Caco-2 (cell line): ENCODE results near the gene PLSCR3. TPM values are rescaled to one million over a fixed set of nuclear protein-coding genes. Genes with fewer than 3 reads are reported as not detected.

Experiments used
- BruUV-seq: library from RNA; stranded (reverse); fragments of 400-500 nt; replicated peaks from 2 replicates; lab custom pipeline; 2021; lab: Mats Ljungman, UMichigan
- CTCF ChIA-PET: fragments of 300-600 bp; sonication (Branson Sonifier 250); formaldehyde crosslinking; loops from one replicate; lab custom pipeline; 2022; ENCODE audit warnings: antibody characterized with exemption; lab: Charles Lee
- POLR2A ChIA-PET: fragments of 300-600 bp; sonication (Branson Sonifier 250); formaldehyde crosslinking; loops from one replicate; lab custom pipeline; 2022; ENCODE audit warnings: antibody characterized with exemption; lab: Charles Lee
- DNase-seq, 2 experiments: peaks; one replicate each; pipeline versions ENCODE4 v3.0.0 to v3.0.0-alpha.2; 2020 to 2022
- H3K27me3 ChIP-seq: replicated peaks from 2 replicates; pipeline ENCODE4 v1.6.0; 2011; ENCODE audit warnings: low read length; ENCODE audit not compliant: control insufficient read depth, insufficient read depth
- H3K36me3 ChIP-seq: 2 replicates; pipeline ENCODE4 v1.5.1; 2011; ENCODE audit warnings: low read length; ENCODE audit not compliant: control insufficient read depth, insufficient read depth
- H3K4me1 ChIP-seq: fragments of 250-450 bp; sonication (Bioruptor Pico); 2 replicates; pipeline ENCODE4 v1.5.1; 2020; ENCODE audit warnings: mild to moderate bottlenecking
- H3K4me3 ChIP-seq: 2 replicates; pipeline ENCODE4 v1.5.1; 2011; ENCODE audit warnings: low read depth, mild to moderate bottlenecking, control low read depth, low read length
- H3K9me3 ChIP-seq: fragments of 250-450 bp; sonication (Bioruptor Pico); 2 replicates; pipeline ENCODE4 v1.5.1; 2020; ENCODE audit warnings: mild to moderate bottlenecking, moderate library complexity
- H3K27ac Mint-ChIP-seq: one replicate; pipeline ENCODE4 v1.8.0; 2022; ENCODE audit warnings: mixed read lengths; ENCODE audit not compliant: unreplicated experiment
- H3K27me3 Mint-ChIP-seq: one replicate; pipeline ENCODE4 v1.8.0; 2022; ENCODE audit warnings: mixed read lengths; ENCODE audit not compliant: insufficient read depth, unreplicated experiment
- H3K36me3 Mint-ChIP-seq: one replicate; pipeline ENCODE4 v1.8.0; 2022; ENCODE audit warnings: mild to moderate bottlenecking, mixed read lengths; ENCODE audit not compliant: insufficient read depth, unreplicated experiment
- H3K4me1 Mint-ChIP-seq: one replicate; pipeline ENCODE4 v1.8.0; 2022; ENCODE audit warnings: low read depth, mixed read lengths; ENCODE audit not compliant: unreplicated experiment
- H3K4me3 Mint-ChIP-seq: one replicate; pipeline ENCODE4 v1.8.0; 2022; ENCODE audit warnings: mild to moderate bottlenecking, moderate library complexity, mixed read lengths; ENCODE audit not compliant: unreplicated experiment
- H3K9me3 Mint-ChIP-seq: one replicate; pipeline ENCODE4 v1.8.0; 2022; ENCODE audit warnings: mixed read lengths; ENCODE audit not compliant: unreplicated experiment
- CTCF ChIP-seq, 2 experiments: fragments of 200-600 bp in 1 of 2; IDR thresholded peaks; 1 replicate in 1 of 2; 2 replicates in 1 of 2; pipeline versions ENCODE4 v1.5.1 to v1.8.0; 2011 to 2022; ENCODE audit warnings: antibody characterized with exemption in 1 of 2, control low read depth in 1 of 2, inconsistent platforms in 1 of 2, low read depth in 1 of 2, low read length in 1 of 2, mild to moderate bottlenecking in 1 of 2, moderate library complexity in 1 of 2; ENCODE audit not compliant: insufficient read depth in 1 of 2, severe bottlenecking in 1 of 2, unreplicated experiment in 1 of 2
- intact Hi-C: fragments of 100-400 bp; cut with micrococcal nuclease; formaldehyde crosslinking; loops from one replicate; pipeline ENCODE4 v1.10.0; 2022; ENCODE audit not compliant: unreplicated experiment
- total RNA-seq: library from RNA; stranded (reverse); gene quantifications from 2 replicates; pipeline ENCODE4 v1.2.3, GENCODE V29; 2022

Gene PLSCR3
- total RNA-seq, 1 experiment from 2014 or later = 14.5 TPM

- peaks cover 11% of the 10 kb centered on the region for H3K4me1 Mint-ChIP-seq
Measured at GRCh38 chr17:7352503-7352889, 41.8 kb downstream of the PLSCR3 start.

DNA sequence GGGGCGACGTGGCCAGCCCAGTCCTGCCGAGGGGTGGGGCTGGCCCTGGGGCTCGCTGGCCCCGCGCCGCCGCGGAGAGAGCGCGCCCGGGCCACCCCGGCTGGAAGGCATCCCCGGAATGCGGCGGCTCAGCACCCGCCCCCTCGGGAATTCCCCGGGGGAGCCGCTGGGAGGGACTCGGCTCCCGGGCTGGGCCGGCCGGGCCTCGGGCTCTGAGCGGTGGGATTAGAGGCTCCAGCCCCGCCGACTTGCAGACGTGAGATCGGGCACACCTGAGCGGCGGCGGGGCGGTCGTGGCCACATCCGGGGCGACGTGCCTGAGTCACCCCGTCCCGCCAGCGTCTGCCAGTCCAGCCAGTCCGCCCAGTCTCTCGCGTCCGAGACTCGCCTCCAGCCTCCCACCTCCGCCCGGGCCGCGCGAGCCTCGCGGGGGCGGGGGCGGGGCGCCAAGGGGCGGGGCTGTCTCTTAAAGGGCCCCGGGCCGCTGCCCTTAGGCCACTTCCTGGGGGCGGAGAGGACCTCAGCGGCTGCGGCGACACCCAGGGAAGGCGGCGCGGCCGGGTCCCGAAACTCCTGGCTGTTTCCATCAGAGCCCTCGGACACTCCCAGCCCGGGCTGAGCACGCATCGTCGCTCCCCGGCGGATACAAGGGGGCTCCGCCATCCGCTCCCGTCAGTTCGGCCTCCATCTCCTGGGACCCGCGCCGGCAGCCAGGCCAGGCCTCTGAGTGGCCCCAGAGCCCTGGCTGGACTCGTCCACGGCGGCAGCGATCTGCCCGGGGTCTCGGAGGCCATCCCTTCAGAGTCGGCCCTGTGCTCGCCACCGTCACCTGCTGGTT is 42.4 kb downstream of the PLSCR3 start, which contains the start of gene KCTD11:
TSS of gene KCTD11 (plus strand) at position 498 of the 838 bp plus-strand sequence.
- ChIA-PET POLR2A (interaction anchor here (0.6 to 1.0 kb wide), 2 partner anchors 22 to 65 kb away, joined by 3 to 15 read pairs; no protein-coding TSS in a partner anchor), CTCF (no interaction called here)
- Mint-ChIP-seq H3K4me1 (peaks cover 11% of the 10 kb centered on the region), H3K4me3 (peak within 1 kb of the TSS; percentile 83), H3K9me3 (no peaks in the 10 kb centered on the region), H3K36me3 (peaks cover 5% of the 10 kb centered on the region), H3K27me3 (no peaks in the 10 kb centered on the region), H3K27ac (peak within 1 kb of the TSS; percentile 88)
- intact Hi-C loops = loop anchor here (2.0 to 5.0 kb wide), 2 partner anchors 53 to 125 kb away; partner anchors contain the start of genes TMEM256 and ZBTB4
- Histone ChIP-seq H3K4me1 (peaks cover 3% of the 10 kb centered on the region; the same call in 1 of the 2 replicates), H3K9me3 (no peaks in the 10 kb centered on the region), H3K36me3 (no peaks in the 10 kb centered on the region), H3K4me3 (peak within 1 kb of the TSS; percentile 63), H3K27me3 (no peaks in the 10 kb centered on the region)
- no TSS peak for BruUV-seq
- TF ChIP-seq CTCF (IDR thresholded peaks at IDR 0.05; ENCODE audit: insufficient read depth in 1 of 2, low read depth in 1 of 2, low read length in 1 of 2, severe bottlenecking in 1 of 2, unreplicated experiment in 1 of 2) = peak in 1 of 2 experiments; percentile 37
- DNase-seq = peak; percentile 88 to 90

More at GRCh38 chr17:7352503-7352889, 41.8 kb downstream of the PLSCR3 start:
- intact Hi-C loops = loop anchor here (5.0 kb wide), 1 partner anchor 125 kb away; the partner anchor contains the start of gene ZBTB4
- Mint-ChIP-seq H3K36me3 (peaks cover 4% of the 10 kb centered on the region), H3K4me3 (peak overlapping the region; percentile 83), H3K27me3 (no peaks in the 10 kb centered on the region), H3K9me3 (no peaks in the 10 kb centered on the region), H3K27ac (peak overlapping the region; percentile 85)
- DNase-seq = no peak
- no peaks in the 10 kb centered on the region for H3K36me3 ChIP-seq
- no peaks in the 10 kb centered on the region for H3K9me3 ChIP-seq
- ChIA-PET CTCF (no interaction called here), POLR2A (interaction anchor here (0.6 kb wide), 1 partner anchor 65 kb away, joined by 15 read pairs; no protein-coding TSS in a partner anchor)
- TSS peak; percentile 61 for BruUV-seq
- H3K4me3 ChIP-seq = peak overlapping the region; percentile 63
- H3K4me1 ChIP-seq = peaks cover 3% of the 10 kb centered on the region; the same call in 1 of the 2 replicates
- TF ChIP-seq CTCF (IDR thresholded peaks at IDR 0.05; ENCODE audit: insufficient read depth in 1 of 2, low read depth in 1 of 2, low read length in 1 of 2, severe bottlenecking in 1 of 2, unreplicated experiment in 1 of 2) = peak in 1 of 2 experiments; percentile 59
- no peaks in the 10 kb centered on the region for H3K27me3 ChIP-seq

- H3K27me3 Mint-ChIP-seq = no peaks in the 10 kb centered on the region
- no peak overlapping the region for H3K27ac Mint-ChIP-seq
- no TSS peak for BruUV-seq
- intact Hi-C loops = no loop called here
- H3K36me3 ChIP-seq = no peaks in the 10 kb centered on the region
- no peak for TF ChIP-seq CTCF (IDR thresholded peaks at IDR 0.05; ENCODE audit: insufficient read depth in 1 of 2, low read depth in 1 of 2, low read length in 1 of 2, severe bottlenecking in 1 of 2, unreplicated experiment in 1 of 2)
- H3K4me3 ChIP-seq = no peak overlapping the region
- ChIA-PET CTCF (interaction anchor here (1.7 kb wide), 1 partner anchor 19 kb away, joined by 5 read pairs; no protein-coding TSS in a partner anchor), POLR2A (interaction anchor here (0.6 kb wide), 1 partner anchor 39 kb away, joined by 5 read pairs; no protein-coding TSS in a partner anchor)
- H3K4me3 Mint-ChIP-seq = no peak overlapping the region
- no peaks in the 10 kb centered on the region for H3K9me3 Mint-ChIP-seq
- H3K4me1 ChIP-seq = peaks cover 3% of the 10 kb centered on the region; the same call in 1 of the 2 replicates
- peaks cover 12% of the 10 kb centered on the region for H3K4me1 Mint-ChIP-seq
- H3K9me3 ChIP-seq = no peaks in the 10 kb centered on the region
- no peaks in the 10 kb centered on the region for H3K27me3 ChIP-seq
- peaks cover 9% of the 10 kb centered on the region for H3K36me3 Mint-ChIP-seq
- no peak for DNase-seq
Measured at GRCh38 chr17:7348478-7349242, 45.7 kb downstream of the PLSCR3 start.
